Stomach (tissue), 9 donors: ENCODE measurements around the gene CHTF8. TPM values are rescaled to one million over a fixed set of nuclear protein-coding genes. Genes with fewer than 3 reads are reported as not detected.

Source experiments
- DNase-seq, 2 donors: peaks; one replicate each; pipeline versions ENCODE4 v3.0.0 to v3.0.0-alpha.2; 2013 to 2019
- H3K27ac ChIP-seq, 5 donors: fragments of 200-600 bp in 4 of 5; sonication (generic) in 4 of 5; one replicate each; pipeline ENCODE4 v1.5.1; 2013 to 2019; ENCODE audit warnings: mild to moderate bottlenecking in 1 of 5, moderate library complexity in 1 of 5
- H3K27me3 ChIP-seq, 3 donors: fragments of 200-600 bp; sonication (generic); one replicate each; pipeline ENCODE4 v1.5.1; 2017 to 2019; ENCODE audit warnings: mixed run types in 1 of 3
- H3K36me3 ChIP-seq, 4 donors: fragments of 200-600 bp; sonication (generic); 1 replicate in 3 of 4; 2 replicates in 1 of 4; pipeline ENCODE4 v1.5.1; 2016 to 2019
- H3K4me1 ChIP-seq, 4 donors: fragments of 200-600 bp; sonication (generic); one replicate each; pipeline ENCODE4 v1.5.1; 2016 to 2019
- H3K4me3 ChIP-seq, 4 donors: fragments of 200-600 bp; sonication (generic) in 3 of 4; one replicate each; pipeline ENCODE4 v1.5.1; 2016 to 2019; ENCODE audit warnings: mild to moderate bottlenecking in 1 of 4
- H3K9me3 ChIP-seq, 4 donors: fragments of 200-600 bp; sonication (generic); one replicate each; pipeline ENCODE4 v1.5.1; 2016 to 2019
- CTCF ChIP-seq, 7 experiments: fragments of 450-650 bp in 4 of 7; fragments of 200-600 bp in 3 of 7; sonication (generic) in 3 of 7; IDR thresholded peaks; one replicate each; pipeline ENCODE4 v1.5.1; 2016 to 2019; ENCODE audit warnings: antibody characterized with exemption in 7 of 7, control low read depth in 2 of 7, mild to moderate bottlenecking in 1 of 7
- EP300 ChIP-seq: sonication (generic); formaldehyde crosslinking; IDR thresholded peaks from one replicate; pipeline ENCODE4 v1.6.1; 2017; ENCODE audit warnings: antibody characterized with exemption
- POLR2A ChIP-seq, 4 donors: fragments of 450-650 bp; IDR thresholded peaks; one replicate each; pipeline ENCODE4 v1.6.1; 2016; ENCODE audit warnings: antibody characterized with exemption in 4 of 4, control low read depth in 2 of 4, mild to moderate bottlenecking in 1 of 4, moderate library complexity in 1 of 4
- POLR2AphosphoS5 ChIP-seq, 3 donors: sonication (generic); formaldehyde crosslinking; IDR thresholded peaks; one replicate each; pipeline ENCODE4 v1.6.1; 2016; ENCODE audit warnings: antibody characterized with exemption in 3 of 3
- WGBS, 5 donors: extraction: QIAGEN DNeasy Blood & Tissue Kit in 3 of 5; methylation state at CpG; one replicate each; pipeline versions ENCODE4 v1.1.5 to v1.1.7; 2013 to 2018; 5-methylcytosine and 5-hydroxymethylcytosine counted together
- intact Hi-C: fragments of 100-400 bp; cut with DNase I; formaldehyde crosslinking; loops from one replicate; pipeline ENCODE4 v1.15.1; 2023; ENCODE audit warnings: low total_unique reads
- polyA plus RNA-seq, 3 donors: library from polyadenylated mRNA; stranded (reverse); fragments of 200-250 nt; gene quantifications; one replicate each; pipeline ENCODE4 v1.2.3, GENCODE V29; 2013
- total RNA-seq, 5 donors: library from RNA; depleted of rRNA; stranded (reverse); fragments of >200 nt; gene quantifications; one replicate each; pipeline versions ENCODE4 v1.1.0 to v1.2.3, GENCODE V29; 2014 to 2016
- donor health status: healthy with polysubstance abuse.
- donor health status: Bipolar disorder and iron deficiency.
- donor health status: healthy.

The CHTF8 gene
- total and polyA plus RNA-seq, 8 donors = 12.3 to 83.2 (median 48.9) TPM

- H3K27me3 ChIP-seq = no peaks in the 10 kb centered on the region
- H3K4me1 ChIP-seq = peaks cover 6 to 18% (median 8%) of the 10 kb centered on the region in 4 donors
- DNase-seq = no peak
- H3K4me3 ChIP-seq = no peak overlapping the region
- H3K36me3 ChIP-seq = peaks cover 49 to 91% (median 81%) of the 10 kb centered on the region in 4 donors
- intact Hi-C loops = no loop called here
- no peak for TF ChIP-seq POLR2AphosphoS5 (IDR thresholded peaks at IDR 0.05)
- no peak for TF ChIP-seq CTCF (IDR thresholded peaks at IDR 0.05)
- no peak for TF ChIP-seq POLR2A (IDR thresholded peaks at IDR 0.05)
- no peak for TF ChIP-seq EP300
- 82 to 90% (median 88%) methylated on average over 7 of the region's 7 CpGs for WGBS, 5 donors
- H3K9me3 ChIP-seq = no peaks in the 10 kb centered on the region
- H3K27ac ChIP-seq = no peak overlapping the region
Measured at GRCh38 chr16:69116256-69116875, 16.0 kb downstream of the CHTF8 start.

DNA sequence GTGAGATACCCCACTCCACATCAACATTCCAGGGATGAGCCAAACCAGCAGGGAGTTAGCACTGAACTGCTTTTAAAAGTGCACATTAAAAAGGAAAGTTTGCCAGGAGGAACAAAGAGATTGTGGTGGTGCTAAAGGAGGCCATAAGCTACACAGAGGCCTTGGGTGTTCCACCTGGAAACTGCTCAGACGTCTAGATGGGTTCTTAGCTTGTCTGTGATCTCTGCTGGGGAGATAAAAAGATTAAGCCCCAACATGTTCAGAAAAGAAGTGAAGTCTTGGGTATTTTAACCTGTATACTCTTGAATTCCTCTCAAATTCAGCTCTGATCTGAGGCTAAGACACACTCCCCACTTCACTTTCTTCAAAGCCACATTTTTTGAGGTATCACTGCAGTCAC lies 16.6 kb downstream of the CHTF8 start:
- H3K27ac ChIP-seq = no peak overlapping the region
- TF ChIP-seq EP300 = no peak
- TF ChIP-seq POLR2AphosphoS5 (IDR thresholded peaks at IDR 0.05) = no peak
- TF ChIP-seq POLR2A (IDR thresholded peaks at IDR 0.05) = no peak
- no peak for TF ChIP-seq CTCF (IDR thresholded peaks at IDR 0.05)
- H3K4me3 ChIP-seq = no peak overlapping the region
- no peaks in the 10 kb centered on the region for H3K9me3 ChIP-seq
- intact Hi-C loops = no loop called here
- H3K36me3 ChIP-seq = peaks cover 48 to 88% (median 76%) of the 10 kb centered on the region in 4 donors
- WGBS, 5 donors = 38 to 81% (median 59%) methylated on average over 1 of the region's 1 CpG
- H3K27me3 ChIP-seq = no peaks in the 10 kb centered on the region
- peaks cover 6 to 18% (median 8%) of the 10 kb centered on the region in 4 donors for H3K4me1 ChIP-seq
- DNase-seq = no peak

DNA sequence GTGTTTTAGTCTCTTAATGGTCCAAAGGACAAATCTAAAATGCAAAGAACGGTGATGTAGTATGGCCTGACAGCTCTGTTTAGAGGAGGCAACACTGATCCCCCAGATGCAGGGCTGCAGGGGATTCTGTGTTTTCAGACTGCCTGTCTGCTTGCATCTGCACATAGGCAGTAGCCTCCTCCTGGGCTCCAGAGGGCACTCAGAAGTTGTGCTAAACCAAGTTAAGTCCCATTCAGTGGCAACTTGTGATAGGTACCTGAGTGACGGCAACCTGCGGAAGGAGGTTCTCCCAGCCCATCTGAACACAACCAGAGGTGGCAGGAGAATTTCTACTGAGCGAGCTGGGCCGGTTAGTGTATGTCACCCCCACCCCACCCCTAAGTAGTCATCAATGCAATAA lies 17.0 kb downstream of the CHTF8 start:
- WGBS, 5 donors = 91 to 97% (median 95%) methylated on average over 5 of the region's 5 CpGs
- intact Hi-C loops = no loop called here
- TF ChIP-seq CTCF (IDR thresholded peaks at IDR 0.05) (no peak), POLR2A (IDR thresholded peaks at IDR 0.05) (no peak), EP300 (no peak), POLR2AphosphoS5 (IDR thresholded peaks at IDR 0.05) (no peak)
- Histone ChIP-seq H3K4me3 (no peak overlapping the region), H3K36me3 (peaks cover 43 to 88% (median 76%) of the 10 kb centered on the region in 4 donors), H3K27ac (no peak overlapping the region), H3K9me3 (no peaks in the 10 kb centered on the region), H3K4me1 (peaks cover 6 to 18% (median 8%) of the 10 kb centered on the region in 4 donors), H3K27me3 (no peaks in the 10 kb centered on the region)
- no peak for DNase-seq

GRCh38 chr16:69114976-69115355 lies 17.4 kb downstream of the CHTF8 start:
- no peak overlapping the region for H3K4me3 ChIP-seq
- 94 to 98% (median 97%) methylated on average over 6 of the region's 6 CpGs for WGBS, 5 donors
- intact Hi-C loops = no loop called here
- no peaks in the 10 kb centered on the region for H3K9me3 ChIP-seq
- no peaks in the 10 kb centered on the region for H3K27me3 ChIP-seq
- DNase-seq = no peak
- H3K4me1 ChIP-seq = peaks cover 6 to 16% (median 8%) of the 10 kb centered on the region in 4 donors
- H3K27ac ChIP-seq = no peak overlapping the region
- H3K36me3 ChIP-seq = peaks cover 39 to 88% (median 76%) of the 10 kb centered on the region in 4 donors
- TF ChIP-seq EP300 = no peak
- no peak for TF ChIP-seq CTCF (IDR thresholded peaks at IDR 0.05)
- TF ChIP-seq POLR2A (IDR thresholded peaks at IDR 0.05) = no peak
- no peak for TF ChIP-seq POLR2AphosphoS5 (IDR thresholded peaks at IDR 0.05)
